GM18519 (cell line): Measurements from ENCODE around the gene RNF151.

Experiments
- ATAC-seq: cut with Tn5 transposase; IDR thresholded peaks from one replicate; pipeline ENCODE4 v1.9.1; 2021; ENCODE audit warnings: mild to moderate bottlenecking, moderate library complexity; ENCODE audit not compliant: unreplicated experiment, low FRiP score

The RNF151 gene

GRCh38 chr16:1990351-1991134 is 23.9 kb downstream of the RNF151 start:
- no peak for ATAC-seq

GRCh38 chr16:1991135-1991551 is 24.5 kb downstream of the RNF151 start:
- no peak for ATAC-seq

- no peak for ATAC-seq
Observed at GRCh38 chr16:1991588-1991947, 24.9 kb downstream of the RNF151 start.

- ATAC-seq: peak; percentile 40
Observed at GRCh38 chr16:1991948-1992703, 25.5 kb downstream of the RNF151 start.

GRCh38 chr16:1992704-1993317 is 26.2 kb downstream of the RNF151 start:
- ATAC-seq: no peak

GRCh38 chr16:1993731-1994131 is 27.1 kb downstream of the RNF151 start:
- ATAC-seq: no peak

- no peak for ATAC-seq
Observed at GRCh38 chr16:1997494-1998359, 31.1 kb downstream of the RNF151 start.

- ATAC-seq: no peak
Observed at GRCh38 chr16:1998360-1998835, 31.7 kb downstream of the RNF151 start.

- ATAC-seq: no peak
Observed at GRCh38 chr16:1998852-1999801, 32.5 kb downstream of the RNF151 start.

GRCh38 chr16:1999866-2000514 is 33.3 kb downstream of the RNF151 start:
- ATAC-seq: no peak

GRCh38 chr16:2001035-2001434 is 34.4 kb downstream of the RNF151 start:
- ATAC-seq: no peak

GRCh38 chr16:2001456-2002355 is 35.0 kb downstream of the RNF151 start:
- ATAC-seq: no peak

- ATAC-seq: no peak
Observed at GRCh38 chr16:2002406-2003230, 36.0 kb downstream of the RNF151 start.

- ATAC-seq: no peak
Observed at GRCh38 chr16:2003231-2003826, 36.7 kb downstream of the RNF151 start.

- no peak for ATAC-seq
Observed at GRCh38 chr16:2003827-2004641, 37.4 kb downstream of the RNF151 start.
